ENCODE results near the gene DTX3.
A peak's percentile ranks its signal among the peaks of the same experiment; 100 is the strongest.

The DTX3 gene

DNA sequence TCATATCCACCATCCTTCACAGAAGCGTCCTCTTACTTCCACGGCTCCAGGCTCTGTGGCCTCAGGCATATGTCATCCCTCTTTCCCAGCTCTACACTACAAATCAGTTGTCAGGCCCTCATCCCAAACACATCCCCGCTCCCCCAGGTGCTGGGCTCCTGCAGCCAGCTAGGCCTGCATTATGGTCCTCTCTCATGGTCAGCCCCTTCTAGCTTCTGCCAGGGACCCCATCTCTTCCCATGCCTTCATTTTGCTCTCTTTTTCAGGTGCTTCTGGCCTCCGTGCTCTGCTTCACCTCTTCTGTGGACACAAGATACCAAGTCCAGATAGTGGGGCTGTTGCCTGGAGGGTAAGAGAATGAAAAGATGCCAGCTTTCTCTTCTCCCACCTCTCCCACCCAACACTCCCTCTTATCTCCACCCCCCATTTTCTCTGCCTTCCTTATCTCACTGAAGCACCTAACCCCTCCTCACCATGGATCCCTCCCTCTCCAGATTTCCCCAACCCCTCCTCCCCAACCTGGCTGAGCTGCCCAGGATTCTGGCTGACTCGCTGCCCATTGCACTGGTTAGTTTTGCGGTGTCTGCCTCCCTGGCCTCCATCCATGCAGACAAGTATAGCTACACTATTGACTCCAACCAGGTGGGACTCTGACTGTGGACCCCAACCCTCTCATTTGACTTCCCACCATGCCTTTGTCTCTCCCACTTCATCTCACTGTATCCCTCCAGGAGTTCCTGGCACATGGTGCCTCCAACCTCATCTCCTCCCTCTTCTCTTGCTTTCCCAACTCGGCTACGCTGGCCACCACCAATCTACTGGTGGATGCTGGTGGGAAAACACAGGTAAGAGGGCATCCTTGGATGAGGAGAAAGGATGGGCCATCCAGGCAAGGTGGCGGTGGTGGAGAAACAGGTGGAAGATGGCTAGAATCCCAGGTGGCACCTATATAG lies 17.9 kb downstream of the DTX3 start:
- Histone ChIP-seq H3K27ac (ENCODE audit: insufficient read depth in 1 of 2, low read depth in 1 of 2, low read length in 2 of 2, poor library complexity in 1 of 2, severe bottlenecking in 2 of 2) (no peak overlapping the region), H3K27me3 (replicated peaks in 2 of 5; ENCODE audit: control insufficient read depth in 4 of 5, insufficient read depth in 5 of 5, low read length in 4 of 5) (peaks cover 5 to 100% (median 50%) of the 10 kb centered on the region in 5 experiments), H3K36me3 (ENCODE audit: control insufficient read depth in 4 of 4, insufficient read depth in 4 of 4, low read length in 3 of 4) (no peaks in the 10 kb centered on the region), H3K4me1 (ENCODE audit: control extremely low read depth in 1 of 4, control insufficient read depth in 4 of 4, insufficient read depth in 4 of 4, low read length in 3 of 4) (peaks cover 0 to 29% (median 20%) of the 10 kb centered on the region in 4 experiments), H3K9me3 (ENCODE audit: control extremely low read depth in 1 of 5, control insufficient read depth in 4 of 5, insufficient read depth in 2 of 5, low read depth in 1 of 5, low read length in 4 of 5) (no peaks in the 10 kb centered on the region), H3K4me3 (ENCODE audit: control insufficient read depth in 1 of 7, extremely low read depth in 1 of 7, insufficient read depth in 4 of 7, low read depth in 2 of 7, low read length in 6 of 7) (peak overlapping the region in 1 of 7 experiments; percentile 67)
- WGBS (ENCODE audit: insufficient coverage), result 85% methylated on average over 6 of the region's 9 CpGs
- no peak for DNase-seq
- CTCF ChIA-PET, result interaction anchor here (0.7 to 8.6 kb wide), 19 partner anchors 8 to 164 kb away, joined by 3 to 121 read pairs (median 5); partner anchors contain the start of genes ARHGEF25, B4GALNT1, DTX3 and GLI1
- POLR2A ChIA-PET, result no interaction called here

DNA sequence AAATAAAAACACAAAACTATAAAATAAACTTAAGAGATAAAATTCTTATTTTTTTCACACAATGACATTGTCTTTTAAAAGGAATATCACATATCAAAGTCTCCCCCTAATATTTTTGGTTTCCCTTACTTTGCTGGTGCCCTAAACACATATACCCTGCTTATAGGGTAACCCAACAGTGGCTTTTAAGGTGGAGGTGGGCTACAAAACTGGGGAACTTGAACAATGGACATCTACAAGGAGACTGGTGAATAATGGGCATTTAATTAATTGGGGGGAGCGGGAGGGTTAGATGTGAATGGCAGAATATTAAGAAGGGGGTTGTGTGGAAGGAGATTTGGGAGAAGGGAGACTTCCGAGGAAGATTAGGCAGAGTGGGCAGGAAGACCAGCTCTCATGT lies 18.8 kb downstream of the DTX3 start:
- H3K4me1 ChIP-seq (ENCODE audit: control extremely low read depth in 1 of 4, control insufficient read depth in 4 of 4, insufficient read depth in 4 of 4, low read length in 3 of 4), result peaks cover 0 to 35% (median 26%) of the 10 kb centered on the region in 4 experiments
- ChIA-PET POLR2A (no interaction called here), CTCF (interaction anchor here (0.8 to 8.6 kb wide), 6 partner anchors 9 to 56 kb away, joined by 3 to 121 read pairs (median 3); no protein-coding TSS in a partner anchor)
- no peak overlapping the region for H3K27ac ChIP-seq (ENCODE audit: insufficient read depth in 1 of 2, low read depth in 1 of 2, low read length in 2 of 2, poor library complexity in 1 of 2, severe bottlenecking in 2 of 2)
- peaks cover 5 to 100% (median 53%) of the 10 kb centered on the region in 5 experiments for H3K27me3 ChIP-seq (replicated peaks in 2 of 5; ENCODE audit: control insufficient read depth in 4 of 5, insufficient read depth in 5 of 5, low read length in 4 of 5)
- H3K36me3 ChIP-seq (ENCODE audit: control insufficient read depth in 4 of 4, insufficient read depth in 4 of 4, low read length in 3 of 4), result no peaks in the 10 kb centered on the region
- 57% methylated on average over 2 of the region's 2 CpGs for WGBS (ENCODE audit: insufficient coverage)
- H3K4me3 ChIP-seq (ENCODE audit: control insufficient read depth in 1 of 7, extremely low read depth in 1 of 7, insufficient read depth in 4 of 7, low read depth in 2 of 7, low read length in 6 of 7), result no peak overlapping the region
- H3K9me3 ChIP-seq (ENCODE audit: control extremely low read depth in 1 of 5, control insufficient read depth in 4 of 5, insufficient read depth in 2 of 5, low read depth in 1 of 5, low read length in 4 of 5), result no peaks in the 10 kb centered on the region
- no peak for DNase-seq

DNA sequence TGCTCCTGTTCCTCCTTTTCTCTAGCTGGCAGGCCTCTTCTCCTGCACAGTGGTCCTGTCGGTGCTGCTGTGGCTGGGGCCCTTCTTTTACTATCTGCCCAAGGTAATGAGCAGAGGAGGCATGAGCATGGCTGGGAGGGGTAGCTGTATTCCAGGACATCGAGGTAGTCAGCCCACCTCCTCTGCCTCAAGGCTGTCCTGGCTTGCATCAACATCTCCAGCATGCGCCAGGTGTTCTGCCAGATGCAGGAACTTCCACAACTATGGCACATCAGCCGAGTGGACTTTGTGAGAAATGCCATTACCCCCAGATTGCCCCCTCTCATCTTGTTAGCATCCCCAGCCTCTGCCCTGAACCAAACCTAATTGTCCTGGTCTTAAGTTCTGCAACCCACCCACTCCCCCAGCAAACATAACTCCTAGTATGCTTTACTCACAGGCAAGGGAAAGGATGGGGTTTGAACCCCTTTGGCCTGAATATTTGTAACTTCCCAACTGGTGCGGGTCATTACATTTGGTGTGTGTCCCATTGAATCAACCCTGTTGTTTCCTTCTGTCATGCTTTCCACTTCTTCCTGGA lies 19.3 kb downstream of the DTX3 start:
- DNase-seq, result no peak
- 66% methylated on average over 3 of the region's 5 CpGs for WGBS (ENCODE audit: insufficient coverage)
- CTCF ChIA-PET, result interaction anchor here (0.8 to 8.6 kb wide), 5 partner anchors 9 to 55 kb away, joined by 3 to 121 read pairs (median 3); no protein-coding TSS in a partner anchor
- Histone ChIP-seq H3K27me3 (replicated peaks in 2 of 5; ENCODE audit: control insufficient read depth in 4 of 5, insufficient read depth in 5 of 5, low read length in 4 of 5) (peaks cover 5 to 100% (median 55%) of the 10 kb centered on the region in 5 experiments), H3K4me1 (ENCODE audit: control extremely low read depth in 1 of 4, control insufficient read depth in 4 of 4, insufficient read depth in 4 of 4, low read length in 3 of 4) (peaks cover 0 to 35% (median 26%) of the 10 kb centered on the region in 4 experiments), H3K9me3 (ENCODE audit: control extremely low read depth in 1 of 5, control insufficient read depth in 4 of 5, insufficient read depth in 2 of 5, low read depth in 1 of 5, low read length in 4 of 5) (peaks cover 0 to 4% (median 0%) of the 10 kb centered on the region in 5 experiments), H3K27ac (ENCODE audit: insufficient read depth in 1 of 2, low read depth in 1 of 2, low read length in 2 of 2, poor library complexity in 1 of 2, severe bottlenecking in 2 of 2) (no peak overlapping the region), H3K36me3 (ENCODE audit: control insufficient read depth in 4 of 4, insufficient read depth in 4 of 4, low read length in 3 of 4) (no peaks in the 10 kb centered on the region), H3K4me3 (ENCODE audit: control insufficient read depth in 1 of 7, extremely low read depth in 1 of 7, insufficient read depth in 4 of 7, low read depth in 2 of 7, low read length in 6 of 7) (no peak overlapping the region)
- POLR2A ChIA-PET, result no interaction called here

DNA sequence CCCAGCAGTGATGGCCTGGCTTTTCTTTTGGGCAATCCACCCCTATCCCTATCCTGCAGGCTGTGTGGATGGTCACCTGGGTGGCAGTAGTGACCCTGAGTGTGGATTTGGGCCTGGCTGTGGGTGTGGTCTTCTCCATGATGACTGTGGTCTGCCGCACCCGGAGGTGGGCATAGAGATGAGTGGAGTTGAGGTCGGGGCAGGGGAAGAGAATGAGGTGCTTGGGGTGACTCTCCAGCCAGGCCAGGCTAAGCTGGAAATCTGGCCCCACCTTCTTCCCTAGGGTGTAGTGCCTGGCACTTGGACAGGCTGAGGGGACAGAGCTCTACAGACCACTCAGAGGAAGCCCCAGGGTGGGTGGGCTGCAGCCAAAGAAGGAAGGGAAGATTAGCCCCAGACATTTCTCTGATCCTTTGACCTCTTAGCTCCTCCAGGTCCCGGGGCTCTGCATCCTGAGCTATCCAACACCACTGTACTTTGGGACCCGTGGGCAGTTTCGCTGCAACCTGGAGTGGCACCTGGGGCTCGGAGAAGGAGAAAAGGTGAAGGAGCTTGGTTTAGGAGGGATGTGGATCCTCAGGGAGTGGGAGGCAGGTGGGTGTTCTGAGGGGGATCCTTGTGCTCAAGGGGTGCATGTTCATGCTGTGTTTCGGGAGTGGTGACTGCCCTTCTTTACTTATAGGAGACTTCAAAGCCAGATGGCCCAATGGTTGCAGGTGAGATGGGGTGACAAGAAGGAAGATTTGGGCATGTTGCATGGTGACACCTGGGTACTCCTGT lies 20.0 kb downstream of the DTX3 start:
- Histone ChIP-seq H3K4me3 (ENCODE audit: control insufficient read depth in 1 of 7, extremely low read depth in 1 of 7, insufficient read depth in 4 of 7, low read depth in 2 of 7, low read length in 6 of 7) (no peak overlapping the region), H3K4me1 (ENCODE audit: control extremely low read depth in 1 of 4, control insufficient read depth in 4 of 4, insufficient read depth in 4 of 4, low read length in 3 of 4) (peaks cover 0 to 30% (median 23%) of the 10 kb centered on the region in 4 experiments), H3K9me3 (ENCODE audit: control extremely low read depth in 1 of 5, control insufficient read depth in 4 of 5, insufficient read depth in 2 of 5, low read depth in 1 of 5, low read length in 4 of 5) (peaks cover 0 to 4% (median 0%) of the 10 kb centered on the region in 5 experiments), H3K27ac (ENCODE audit: insufficient read depth in 1 of 2, low read depth in 1 of 2, low read length in 2 of 2, poor library complexity in 1 of 2, severe bottlenecking in 2 of 2) (no peak overlapping the region), H3K36me3 (ENCODE audit: control insufficient read depth in 4 of 4, insufficient read depth in 4 of 4, low read length in 3 of 4) (no peaks in the 10 kb centered on the region), H3K27me3 (replicated peaks in 2 of 5; ENCODE audit: control insufficient read depth in 4 of 5, insufficient read depth in 5 of 5, low read length in 4 of 5) (peaks cover 5 to 100% (median 55%) of the 10 kb centered on the region in 5 experiments)
- 92% methylated on average over 2 of the region's 8 CpGs for WGBS (ENCODE audit: insufficient coverage)
- DNase-seq, result no peak
- ChIA-PET CTCF (interaction anchor here (1.0 to 8.6 kb wide), 9 partner anchors 10 to 108 kb away, joined by 3 to 121 read pairs (median 4); no protein-coding TSS in a partner anchor), POLR2A (no interaction called here)

DNA sequence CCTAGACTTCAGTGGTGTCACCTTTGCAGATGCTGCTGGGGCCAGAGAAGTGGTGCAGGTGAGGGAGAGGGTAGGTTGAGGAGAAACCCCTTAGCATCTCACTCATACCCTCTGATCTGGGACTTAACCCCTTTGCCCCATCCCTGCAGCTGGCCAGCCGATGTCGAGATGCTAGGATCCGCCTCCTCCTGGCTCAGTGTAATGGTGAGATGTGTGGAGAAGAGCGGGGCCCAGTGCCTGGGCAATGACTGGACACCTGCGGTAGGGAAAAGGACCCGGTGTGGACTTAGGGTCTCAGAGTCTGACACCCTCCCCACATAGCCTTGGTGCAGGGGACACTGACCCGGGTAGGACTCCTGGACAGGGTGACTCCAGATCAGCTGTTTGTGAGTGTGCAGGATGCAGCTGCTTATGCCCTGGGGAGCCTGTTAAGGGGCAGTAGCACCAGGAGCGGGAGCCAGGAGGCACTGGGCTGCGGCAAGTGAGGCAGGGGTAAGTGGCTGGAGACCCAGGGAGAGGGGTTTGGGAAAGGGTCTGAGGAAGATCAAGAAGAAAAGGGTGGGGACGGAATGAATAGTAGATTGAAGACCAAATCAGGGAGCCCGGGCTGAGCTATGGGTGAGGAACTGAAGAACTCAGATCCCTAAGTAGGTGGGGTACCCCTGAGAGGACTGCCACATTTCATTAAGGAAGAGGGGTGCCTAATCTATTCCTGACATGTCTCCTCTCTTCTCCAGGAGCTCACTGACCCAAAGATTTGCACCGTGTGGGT lies 20.8 kb downstream of the DTX3 start:
- Histone ChIP-seq H3K9me3 (ENCODE audit: control extremely low read depth in 1 of 5, control insufficient read depth in 4 of 5, insufficient read depth in 2 of 5, low read depth in 1 of 5, low read length in 4 of 5) (peaks cover 0 to 4% (median 0%) of the 10 kb centered on the region in 5 experiments), H3K36me3 (ENCODE audit: control insufficient read depth in 4 of 4, insufficient read depth in 4 of 4, low read length in 3 of 4) (no peaks in the 10 kb centered on the region), H3K27me3 (replicated peaks in 2 of 5; ENCODE audit: control insufficient read depth in 4 of 5, insufficient read depth in 5 of 5, low read length in 4 of 5) (peaks cover 5 to 100% (median 55%) of the 10 kb centered on the region in 5 experiments), H3K4me3 (ENCODE audit: control insufficient read depth in 1 of 7, extremely low read depth in 1 of 7, insufficient read depth in 4 of 7, low read depth in 2 of 7, low read length in 6 of 7) (no peak overlapping the region), H3K4me1 (ENCODE audit: control extremely low read depth in 1 of 4, control insufficient read depth in 4 of 4, insufficient read depth in 4 of 4, low read length in 3 of 4) (peaks cover 0 to 24% (median 21%) of the 10 kb centered on the region in 4 experiments), H3K27ac (ENCODE audit: insufficient read depth in 1 of 2, low read depth in 1 of 2, low read length in 2 of 2, poor library complexity in 1 of 2, severe bottlenecking in 2 of 2) (no peak overlapping the region)
- 89% methylated on average over 7 of the region's 12 CpGs for WGBS (ENCODE audit: insufficient coverage)
- POLR2A ChIA-PET, result no interaction called here
- CTCF ChIA-PET, result interaction anchor here (1.0 to 8.6 kb wide), 10 partner anchors 10 to 152 kb away, joined by 3 to 121 read pairs (median 4); no protein-coding TSS in a partner anchor
- no peak for DNase-seq
